GM19455 (cell line): Measurements from ENCODE around the gene MUC16.

ENCODE experiments used
- ATAC-seq: cut with Tn5 transposase; IDR thresholded peaks from one replicate; pipeline ENCODE4 v1.9.1; 2021; ENCODE audit not compliant: unreplicated experiment

MUC16 gene

GRCh38 chr19:9010693-9011092, 484 bp upstream of the MUC16 start:
- no peak for ATAC-seq

GRCh38 chr19:9009431-9009830, 778 bp downstream of the MUC16 start:
- no peak for ATAC-seq

- ATAC-seq, result no peak
These were observed 1.5 kb downstream of the MUC16 start for GRCh38 chr19:9008667-9009066.

- ATAC-seq, result no peak
These were observed 9.3 kb downstream of the MUC16 start for GRCh38 chr19:9000933-9001332.

- no peak for ATAC-seq
These were observed 22.0 kb downstream of the MUC16 start for GRCh38 chr19:8988204-8988603.

- no peak for ATAC-seq
These were observed 23.9 kb downstream of the MUC16 start for GRCh38 chr19:8986296-8986695.

GRCh38 chr19:8973501-8974091, 36.6 kb downstream of the MUC16 start:
- ATAC-seq, result no peak

GRCh38 chr19:8965887-8966286, 44.3 kb downstream of the MUC16 start:
- no peak for ATAC-seq
